GM12878 (cell line): ENCODE data around the gene RBBP8NL.

Experiments
- CHD4 ChIP-seq: fragments of 200-600 bp; sonication (generic); IDR thresholded peaks from 2 replicates; pipeline ENCODE4 v1.6.1; 2016; ENCODE audit warnings: mild to moderate bottlenecking
- EP300 ChIP-seq, 2 experiments: fragments of 150-350 bp in 1 of 2; IDR thresholded peaks; 2 replicates each; pipeline ENCODE4 v1.6.1; 2011 to 2012; ENCODE audit warnings: low read depth in 2 of 2, low read length in 2 of 2, borderline replicate concordance in 1 of 2, improper control_type of control experiment in 1 of 2, inconsistent platforms in 1 of 2; ENCODE audit not compliant: control insufficient read depth in 1 of 2
- NFIC ChIP-seq: IDR thresholded peaks from 2 replicates; pipeline ENCODE4 v1.6.1; 2012; ENCODE audit warnings: low read depth, mild to moderate bottlenecking, inconsistent platforms, low read length, moderate library complexity
- NR2C2 ChIP-seq: IDR thresholded peaks from 2 replicates; pipeline ENCODE4 v1.6.1; 2011; ENCODE audit warnings: borderline replicate concordance, low read depth; ENCODE audit not compliant: control insufficient read depth, insufficient read length
- POLR2A ChIP-seq: IDR thresholded peaks from 2 replicates; pipeline ENCODE4 v1.6.1; 2011; ENCODE audit warnings: low read depth, mild to moderate bottlenecking, low read length
- POLR2AphosphoS5 ChIP-seq: IDR thresholded peaks from 2 replicates; pipeline ENCODE4 v1.6.1; 2011; ENCODE audit warnings: mild to moderate bottlenecking, low read length, inconsistent platforms
- RB1 ChIP-seq: fragments of 450-650 bp; formaldehyde crosslinking; IDR thresholded peaks from 2 replicates; pipeline ENCODE4 v1.6.1; 2017; ENCODE audit warnings: mild to moderate bottlenecking, borderline replicate concordance
- RUNX3 ChIP-seq: IDR thresholded peaks from 2 replicates; pipeline ENCODE4 v1.6.1; 2012; ENCODE audit warnings: low read length, inconsistent platforms
- SMC3 ChIP-seq: IDR thresholded peaks from 2 replicates; pipeline ENCODE4 v1.6.1; 2011; ENCODE audit warnings: low read length, improper control_type of control experiment, borderline replicate concordance
- ZBED1 ChIP-seq: IDR thresholded peaks from 2 replicates; pipeline ENCODE4 v1.6.1; 2016; ENCODE audit warnings: borderline replicate concordance
- TF ChIP-seq, protein P1 (sequence below): IDR thresholded peaks from 2 replicates; pipeline ENCODE4 v1.6.1; 2012; ENCODE audit warnings: low read depth, low read length, improper control_type of control experiment

DNA sequence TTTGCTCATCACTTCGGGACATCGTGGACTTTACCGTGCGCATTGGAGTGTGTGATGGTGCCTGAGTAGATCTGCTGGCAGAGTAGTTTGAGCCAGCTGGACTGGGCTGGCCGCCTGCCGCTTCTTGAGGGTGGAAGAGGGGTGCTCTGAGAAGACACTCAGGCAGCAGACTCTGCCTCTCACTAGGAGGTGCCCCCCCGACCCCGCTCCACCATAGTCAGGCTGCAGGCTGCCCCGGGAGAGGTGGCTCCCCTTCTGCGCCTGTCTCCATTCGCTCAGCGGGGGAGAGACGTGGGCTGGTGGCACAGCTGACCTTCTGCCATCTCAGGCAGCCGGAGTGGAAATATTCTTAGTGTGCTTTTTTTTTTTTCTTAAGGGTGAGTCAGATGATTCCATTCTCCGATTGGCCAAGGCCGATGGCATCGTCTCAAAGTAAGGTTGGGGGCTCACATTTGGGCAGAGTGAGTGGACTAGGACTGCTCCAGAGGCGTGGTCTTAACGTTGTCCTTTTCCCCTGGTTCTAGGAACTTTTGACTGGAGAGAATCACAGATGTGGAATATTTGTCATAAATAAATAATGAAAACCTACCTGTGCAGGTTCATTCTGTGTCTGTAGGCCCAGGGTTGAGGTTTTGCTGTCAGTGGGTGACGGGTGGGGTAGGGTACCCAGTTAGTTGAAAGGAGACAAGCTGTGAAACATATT, 39.3 kb downstream of the RBBP8NL start:
- TF ChIP-seq EP300 (IDR thresholded peaks at IDR 0.05; ENCODE audit: borderline replicate concordance in 1 of 2, control insufficient read depth in 1 of 2, low read depth in 2 of 2, low read length in 2 of 2) (no peak), POLR2AphosphoS5 (no peak; the same call in 1 of the 2 replicates), RB1 (no peak), POLR2A (no peak; the same call in 1 of the 2 replicates), CHD4 (no peak), NFIC (no peak), NR2C2 (no peak), RUNX3 (no peak), SMC3 (no peak), ZBED1 (no peak)
- TF ChIP-seq, protein P1, sequence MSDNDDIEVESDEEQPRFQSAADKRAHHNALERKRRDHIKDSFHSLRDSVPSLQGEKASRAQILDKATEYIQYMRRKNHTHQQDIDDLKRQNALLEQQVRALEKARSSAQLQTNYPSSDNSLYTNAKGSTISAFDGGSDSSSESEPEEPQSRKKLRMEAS: no peak
